DOHH2 (cell line): ENCODE measurements around the gene EEF2KMT.
"Not testable (repeated sequence)": the region's sequence is repeated elsewhere in the genome, so short reads cannot be mapped to it uniquely, and the experiment has no call there.

Experiments
- H3F3A ChIP-seq: fragments of 200-600 bp; sonication (generic), shearing (Covaris generic); 2 replicates; pipeline ENCODE4 v1.6.0; 2016; ENCODE audit warnings: antibody characterized with exemption, mild to moderate bottlenecking; ENCODE audit not compliant: control insufficient read depth, insufficient read depth
- H3K27ac ChIP-seq: fragments of 200-600 bp; sonication (generic); 2 replicates; pipeline ENCODE4 v1.5.1; 2014; ENCODE audit warnings: low read depth, mild to moderate bottlenecking, low read length, moderate library complexity
- H3K27me3 ChIP-seq: fragments of 200-600 bp; sonication (generic); 2 replicates; pipeline ENCODE4 v1.6.1; 2014; ENCODE audit warnings: mild to moderate bottlenecking, low read length, mixed read lengths; ENCODE audit not compliant: control insufficient read depth
- H3K36me3 ChIP-seq: fragments of 200-600 bp; sonication (generic); 2 replicates; pipeline ENCODE4 v1.6.1; 2014; ENCODE audit warnings: mild to moderate bottlenecking, low read length, moderate library complexity, mixed read lengths; ENCODE audit not compliant: control insufficient read depth
- H3K4me1 ChIP-seq: fragments of 200-600 bp; sonication (generic); 2 replicates; pipeline ENCODE4 v1.6.1; 2014; ENCODE audit warnings: mild to moderate bottlenecking, low read length, mixed read lengths; ENCODE audit not compliant: control insufficient read depth
- H3K4me2 ChIP-seq: fragments of 200-600 bp; sonication (generic); 2 replicates; pipeline ENCODE4 v1.6.0; 2014; ENCODE audit warnings: mild to moderate bottlenecking, low read length, moderate library complexity
- H3K4me3 ChIP-seq: fragments of 200-600 bp; sonication (generic); 2 replicates; pipeline ENCODE4 v1.5.1; 2014; ENCODE audit warnings: mild to moderate bottlenecking, low read length, mixed read lengths
- H3K79me2 ChIP-seq: fragments of 200-600 bp; sonication (generic); 2 replicates; pipeline ENCODE4 v1.6.1; 2014; ENCODE audit warnings: mild to moderate bottlenecking, low read length, mixed read lengths; ENCODE audit not compliant: control insufficient read depth
- H3K9me2 ChIP-seq: fragments of 200-600 bp; sonication (generic); replicated peaks from 2 replicates; pipeline ENCODE4 v1.6.1; 2014; ENCODE audit warnings: mild to moderate bottlenecking, low read length, mixed read lengths; ENCODE audit not compliant: control insufficient read depth
- H3K9me3 ChIP-seq: fragments of 200-600 bp; sonication (generic); 2 replicates; pipeline ENCODE4 v1.6.1; 2014; ENCODE audit warnings: antibody characterized with exemption, low read length, mixed read lengths; ENCODE audit not compliant: control insufficient read depth, insufficient read depth
- H4K20me1 ChIP-seq: fragments of 200-600 bp; sonication (generic); 2 replicates; pipeline ENCODE4 v1.6.0; 2014; ENCODE audit warnings: low read depth, mild to moderate bottlenecking, antibody characterized with exemption, low read length, moderate library complexity; ENCODE audit not compliant: control insufficient read depth, insufficient read depth

Gene EEF2KMT

GRCh38 chr16:5099174-5099573, 1.6 kb upstream of the EEF2KMT start:
- not testable (repeated sequence) for H3K4me1 ChIP-seq, H4K20me1 ChIP-seq, H3K9me3 ChIP-seq, H3K4me3 ChIP-seq, H3K27me3 ChIP-seq, H3K4me2 ChIP-seq, H3K9me2 ChIP-seq, H3K27ac ChIP-seq, H3K36me3 ChIP-seq, H3K79me2 ChIP-seq, H3F3A ChIP-seq

DNA sequence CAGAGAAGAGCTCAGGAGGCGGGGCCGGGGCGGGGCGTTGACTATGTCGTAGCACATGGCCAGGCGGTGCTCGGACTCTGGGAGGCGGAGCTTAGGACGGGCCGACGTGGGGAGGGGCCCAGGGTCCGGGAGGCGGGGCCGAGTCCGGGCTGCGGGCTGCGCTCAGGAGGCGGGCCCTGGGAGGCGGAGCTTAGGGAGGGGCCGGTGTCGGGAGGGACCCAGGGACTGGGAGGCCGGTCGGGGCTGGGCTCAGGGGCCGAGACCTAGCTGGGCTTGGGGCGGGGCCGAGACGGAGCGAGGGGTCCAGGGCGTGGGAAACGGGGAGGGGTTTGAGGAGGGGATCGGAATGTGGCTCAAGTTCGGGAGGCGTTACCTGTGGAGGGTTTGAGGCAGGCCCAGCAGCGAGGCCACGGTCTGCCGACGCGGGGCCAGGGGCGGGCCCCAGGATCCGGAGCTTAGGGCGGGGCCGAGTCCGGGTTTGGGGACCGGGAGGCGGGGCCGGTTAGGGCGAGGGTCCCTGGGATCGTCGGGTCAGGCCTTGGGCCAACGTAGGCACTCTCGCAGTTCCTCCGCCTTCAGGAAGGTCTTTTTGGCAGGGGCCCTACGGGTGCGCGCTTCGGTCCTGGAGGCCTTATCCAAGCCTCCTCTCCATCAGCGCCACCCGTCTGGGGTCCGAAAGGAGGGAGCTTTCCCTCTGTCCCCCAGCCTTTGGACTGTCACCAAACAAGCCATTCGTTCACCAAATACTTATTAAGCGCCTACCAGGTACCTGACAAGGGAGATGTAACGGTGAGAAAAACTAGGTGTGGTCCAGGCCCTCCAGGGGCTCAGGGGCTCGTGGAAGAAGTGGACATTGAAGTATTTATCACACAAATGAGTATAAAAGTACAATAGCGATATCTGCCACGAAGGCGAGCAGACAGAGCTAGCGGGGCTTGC, 895 bp upstream of the EEF2KMT start:
- Histone ChIP-seq H3K4me3 (peak overlapping the region; percentile 79), H3K4me2 (peak overlapping the region; percentile 74)
- H3F3A ChIP-seq, H3K9me3 ChIP-seq, H4K20me1 ChIP-seq, H3K27ac ChIP-seq, H3K79me2 ChIP-seq, H3K27me3 ChIP-seq, H3K4me1 ChIP-seq, H3K36me3 ChIP-seq, H3K9me2 ChIP-seq: not testable (repeated sequence)

DNA sequence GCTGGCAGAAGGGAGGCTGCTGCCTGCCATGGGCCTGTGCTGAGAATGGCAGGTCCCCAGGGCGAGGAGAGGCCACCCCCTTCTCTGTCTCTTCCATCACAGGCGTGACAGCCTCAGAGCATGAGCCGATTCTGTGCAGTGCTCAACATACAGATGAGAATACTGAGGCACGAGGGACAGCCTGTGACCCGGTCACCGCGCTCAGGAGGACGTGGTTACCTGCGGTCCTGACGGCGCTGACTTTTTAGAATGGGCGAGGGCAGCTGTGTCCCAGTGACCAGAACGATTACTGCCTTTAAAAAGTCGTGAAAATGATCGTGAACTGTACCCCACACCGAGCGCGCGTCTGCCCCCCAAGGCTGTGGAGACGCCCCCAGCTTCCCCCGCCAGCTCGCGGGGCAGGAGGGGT, 530 bp downstream of the EEF2KMT start:
- not testable (repeated sequence) for H3K36me3 ChIP-seq, H3F3A ChIP-seq, H4K20me1 ChIP-seq, H3K79me2 ChIP-seq, H3K4me1 ChIP-seq, H3K27me3 ChIP-seq, H3K9me3 ChIP-seq, H3K9me2 ChIP-seq
- H3K27ac ChIP-seq, result 0 out of 2 replicates have a peak overlapping the region, but pooled peaks have one; percentile 4
- H3K4me3 ChIP-seq, result peak overlapping the region; percentile 79
- peak overlapping the region; percentile 71 for H3K4me2 ChIP-seq

GRCh38 chr16:5096437-5097060, 1.0 kb downstream of the EEF2KMT start:
- H3K4me1 ChIP-seq, H3K27ac ChIP-seq, H3K9me3 ChIP-seq, H4K20me1 ChIP-seq, H3K79me2 ChIP-seq, H3K36me3 ChIP-seq, H3F3A ChIP-seq, H3K27me3 ChIP-seq, H3K9me2 ChIP-seq: not testable (repeated sequence)
- H3K4me3 ChIP-seq, result peak overlapping the region; percentile 79
- H3K4me2 ChIP-seq, result peak overlapping the region; percentile 71

DNA sequence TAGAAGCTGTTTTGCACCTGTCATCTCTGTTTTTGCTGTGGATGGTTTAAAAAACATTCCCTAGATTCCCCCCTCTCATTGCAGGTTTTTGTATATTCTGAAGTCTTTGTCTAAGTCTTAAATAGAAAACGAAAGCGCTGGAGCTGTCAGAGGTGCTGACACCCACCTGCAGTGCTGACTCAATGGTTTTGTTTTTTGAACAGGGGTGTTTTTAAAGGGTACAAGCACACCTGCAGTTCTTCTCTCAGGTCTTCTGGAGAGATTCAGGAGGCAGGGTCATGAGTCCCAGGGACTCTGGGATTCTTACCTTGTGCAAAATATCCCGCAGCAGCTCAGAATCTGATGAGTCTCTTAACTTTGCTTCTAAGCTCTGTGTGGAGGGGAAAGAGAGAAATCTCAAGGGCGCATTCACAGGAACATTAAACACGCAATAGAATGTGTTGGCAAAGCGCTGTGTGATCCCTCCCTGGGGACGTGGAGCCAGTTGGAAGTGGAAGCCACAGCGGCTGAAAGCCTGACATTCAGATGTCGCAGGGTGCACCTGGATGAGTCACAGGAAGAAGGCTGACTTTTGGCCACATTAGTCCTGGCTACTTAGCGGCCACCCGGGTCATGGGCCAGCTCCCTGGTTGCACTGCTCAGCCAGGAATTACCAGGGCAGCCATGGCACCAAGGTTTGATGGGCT, 2.3 kb downstream of the EEF2KMT start:
- not testable (repeated sequence) for H3K27ac ChIP-seq, H3K9me2 ChIP-seq, H3K36me3 ChIP-seq, H3K4me3 ChIP-seq, H3K79me2 ChIP-seq, H4K20me1 ChIP-seq, H3K4me2 ChIP-seq, H3K4me1 ChIP-seq, H3K27me3 ChIP-seq, H3K9me3 ChIP-seq, H3F3A ChIP-seq

DNA sequence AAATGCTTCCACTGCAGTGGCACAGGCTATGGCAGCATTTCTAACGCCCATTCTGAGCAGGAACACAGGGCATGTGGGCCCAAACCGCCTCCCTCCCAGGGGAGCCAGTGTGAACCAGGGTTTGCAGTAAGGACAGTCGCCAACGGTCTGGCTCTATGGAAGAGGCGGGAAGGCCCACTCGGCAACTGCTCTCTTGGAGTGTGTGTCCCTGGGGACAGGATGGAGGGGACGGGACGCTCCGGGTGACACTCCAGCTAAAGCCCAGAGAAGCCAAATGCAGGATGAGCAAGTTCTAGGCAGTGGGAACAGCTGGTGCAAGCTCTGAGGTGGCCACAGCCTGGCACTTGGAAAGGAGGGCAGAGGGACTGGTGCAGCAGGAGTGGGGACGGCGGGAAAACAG, 3.8 kb downstream of the EEF2KMT start:
- H4K20me1 ChIP-seq, H3K4me3 ChIP-seq, H3K4me1 ChIP-seq, H3K9me2 ChIP-seq, H3K27ac ChIP-seq, H3K36me3 ChIP-seq, H3K79me2 ChIP-seq, H3K9me3 ChIP-seq, H3K27me3 ChIP-seq, H3K4me2 ChIP-seq, H3F3A ChIP-seq: not testable (repeated sequence)

- not testable (repeated sequence) for H3K4me1 ChIP-seq, H3K9me2 ChIP-seq, H4K20me1 ChIP-seq, H3F3A ChIP-seq, H3K9me3 ChIP-seq, H3K27ac ChIP-seq, H3K4me2 ChIP-seq, H3K4me3 ChIP-seq, H3K36me3 ChIP-seq, H3K27me3 ChIP-seq, H3K79me2 ChIP-seq
Observed at GRCh38 chr16:5093081-5093480, 4.5 kb downstream of the EEF2KMT start.

- not testable (repeated sequence) for H3K9me3 ChIP-seq, H3K36me3 ChIP-seq, H3K4me1 ChIP-seq, H3K4me2 ChIP-seq, H3K79me2 ChIP-seq, H3K27me3 ChIP-seq, H3K9me2 ChIP-seq, H3K4me3 ChIP-seq, H3F3A ChIP-seq, H4K20me1 ChIP-seq, H3K27ac ChIP-seq
Observed at GRCh38 chr16:5090592-5090991, 7.0 kb downstream of the EEF2KMT start.
